HCEC 1CT (cell line): ENCODE measurements around the gene ZNF827.

ENCODE experiments used
- DNase-seq: peaks from one replicate; pipeline ENCODE4 v3.0.0-alpha.2; 2017

Gene ZNF827

GRCh38 chr4:145822181-145822580, 116.4 kb downstream of the ZNF827 start:
- DNase-seq: no peak

DNA sequence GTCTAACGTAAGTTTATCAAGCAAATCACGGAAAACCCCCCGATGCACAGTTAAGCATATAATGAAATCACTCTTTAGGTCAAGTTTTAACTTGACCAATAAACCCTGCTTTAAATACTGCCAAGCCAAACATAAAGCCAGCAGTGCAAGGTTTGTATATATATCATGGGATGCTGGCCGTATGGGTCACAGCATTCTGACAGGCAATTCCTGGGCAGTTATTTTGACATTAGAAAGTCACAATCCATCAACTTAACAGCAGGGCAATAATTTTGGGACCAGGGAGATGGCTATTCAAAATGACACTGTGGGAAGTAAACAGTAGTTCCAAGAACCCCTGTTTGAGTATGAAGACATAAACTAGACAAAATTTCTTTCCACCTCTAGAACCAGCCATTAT, 116.9 kb downstream of the ZNF827 start:
- no peak for DNase-seq

- no peak for DNase-seq
Measured at GRCh38 chr4:145820407-145820806, 118.2 kb downstream of the ZNF827 start.

DNA sequence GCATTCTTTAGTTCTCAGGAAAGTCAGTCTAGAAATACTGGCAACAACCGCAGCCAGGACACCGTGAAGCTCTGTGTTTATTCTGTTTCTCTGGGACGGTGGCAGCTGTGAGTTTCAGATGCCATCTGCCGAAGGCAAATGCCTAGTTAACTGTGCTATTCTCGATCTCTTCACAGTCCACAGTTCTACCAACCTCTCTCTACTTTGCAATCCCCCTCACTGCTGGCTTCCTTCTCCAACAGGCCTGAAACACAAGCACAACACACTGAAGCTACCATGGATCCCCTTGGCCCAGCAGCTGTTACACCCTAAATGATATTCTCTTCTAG, 118.8 kb downstream of the ZNF827 start:
- no peak for DNase-seq

DNA sequence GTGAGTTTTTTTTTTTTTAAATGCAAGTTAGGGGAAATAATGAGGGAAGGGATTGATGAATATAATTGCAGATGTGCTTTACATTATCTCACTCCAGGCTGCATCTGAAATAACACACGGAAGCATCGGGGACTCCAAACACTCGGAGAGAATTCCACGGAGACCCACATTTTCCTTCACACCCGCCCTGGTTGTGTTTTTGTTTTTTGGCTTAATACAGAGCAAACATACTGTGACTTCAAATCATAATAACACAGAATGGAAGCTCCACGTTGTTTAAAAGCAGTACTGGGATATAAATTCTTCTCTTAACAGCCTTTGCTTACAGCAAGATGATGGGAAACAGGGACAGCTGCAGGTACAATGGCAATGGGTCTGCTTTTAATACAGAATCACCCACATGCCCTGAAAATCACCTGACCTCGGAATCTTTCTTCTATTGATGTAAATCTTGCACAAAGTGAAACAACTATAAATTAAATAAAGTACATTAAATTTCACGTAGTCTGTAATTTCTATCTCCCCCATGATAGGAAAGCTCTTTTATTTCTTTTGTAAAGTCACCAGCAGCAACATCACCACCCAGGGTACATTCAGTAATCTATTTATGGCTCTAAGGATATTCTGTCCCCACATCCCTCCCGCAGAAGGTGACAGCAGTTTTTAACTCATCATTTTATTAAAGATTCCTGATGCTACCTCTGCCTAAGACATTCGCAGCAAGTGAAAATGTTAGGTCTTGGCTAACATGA, 119.3 kb downstream of the ZNF827 start:
- no peak for DNase-seq

GRCh38 chr4:145818011-145818410, 120.6 kb downstream of the ZNF827 start:
- no peak for DNase-seq

GRCh38 chr4:145816091-145816490, 122.5 kb downstream of the ZNF827 start:
- DNase-seq: no peak

DNA sequence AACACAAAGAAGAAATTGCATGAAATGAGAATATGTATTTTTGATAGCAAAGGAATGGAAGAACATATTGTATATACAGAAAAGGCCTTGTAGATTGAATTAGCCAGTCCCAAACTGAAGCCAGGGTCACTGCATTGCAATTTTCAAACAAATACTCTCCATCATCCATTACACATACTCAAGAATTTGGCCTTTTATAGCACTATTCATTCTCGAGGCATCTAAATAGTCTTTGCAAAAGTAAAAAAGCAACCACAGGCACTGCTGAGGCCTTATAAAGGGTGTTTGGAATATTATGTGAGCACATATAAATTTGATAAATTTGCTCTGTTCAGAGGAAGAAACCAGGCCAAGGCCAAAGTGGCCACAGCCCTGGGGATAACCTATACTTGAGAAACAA, 123.0 kb downstream of the ZNF827 start:
- DNase-seq: peak; percentile 38

DNA sequence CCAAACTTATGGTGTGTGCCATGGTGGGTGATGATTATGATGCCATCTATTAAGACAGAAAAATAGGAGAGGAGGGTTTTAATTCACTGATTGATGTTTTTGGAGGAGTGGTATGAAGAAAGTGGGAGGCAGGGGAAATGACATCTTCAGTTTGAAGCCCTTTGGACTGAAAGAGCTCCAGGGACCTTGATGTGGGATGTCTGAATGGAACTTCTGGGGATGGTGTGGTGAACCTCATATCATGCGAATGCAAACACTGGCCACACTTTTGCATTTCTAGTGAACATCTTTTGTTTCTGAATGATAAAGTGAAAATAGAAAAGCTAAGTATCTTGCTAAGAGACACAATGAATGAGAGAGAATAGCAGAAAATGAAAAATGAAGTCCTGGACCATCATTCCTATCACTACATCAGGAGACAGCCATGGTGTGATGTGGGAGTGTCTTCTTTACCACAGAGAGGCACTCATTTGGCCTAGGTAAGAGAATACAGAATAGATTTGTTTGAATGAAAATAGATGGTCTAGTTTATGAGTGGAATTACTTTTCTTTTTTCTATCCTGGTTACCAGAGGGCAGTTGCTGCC, 123.5 kb downstream of the ZNF827 start:
- no peak for DNase-seq

DNA sequence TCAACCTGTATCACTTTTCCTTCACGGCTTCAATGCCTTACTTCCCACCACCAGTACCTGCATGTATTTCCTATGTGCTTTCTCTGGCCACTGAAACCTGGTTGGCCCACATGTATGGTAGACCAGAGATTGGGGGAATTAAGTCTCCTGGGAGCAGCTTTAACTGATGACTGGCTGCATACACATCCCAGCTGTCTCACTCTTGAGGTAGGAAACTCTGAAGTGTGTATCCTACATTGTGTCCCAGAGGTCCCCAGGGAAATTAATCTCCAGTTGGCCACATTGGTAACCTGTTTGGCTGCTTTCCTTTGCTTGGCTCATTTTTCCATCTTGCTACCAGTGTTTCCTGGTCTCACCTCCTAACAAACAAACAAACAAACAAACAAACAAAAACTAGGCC, 124.4 kb downstream of the ZNF827 start:
- no peak for DNase-seq

- no peak for DNase-seq
Measured at GRCh38 chr4:145812919-145813318, 125.7 kb downstream of the ZNF827 start.

DNA sequence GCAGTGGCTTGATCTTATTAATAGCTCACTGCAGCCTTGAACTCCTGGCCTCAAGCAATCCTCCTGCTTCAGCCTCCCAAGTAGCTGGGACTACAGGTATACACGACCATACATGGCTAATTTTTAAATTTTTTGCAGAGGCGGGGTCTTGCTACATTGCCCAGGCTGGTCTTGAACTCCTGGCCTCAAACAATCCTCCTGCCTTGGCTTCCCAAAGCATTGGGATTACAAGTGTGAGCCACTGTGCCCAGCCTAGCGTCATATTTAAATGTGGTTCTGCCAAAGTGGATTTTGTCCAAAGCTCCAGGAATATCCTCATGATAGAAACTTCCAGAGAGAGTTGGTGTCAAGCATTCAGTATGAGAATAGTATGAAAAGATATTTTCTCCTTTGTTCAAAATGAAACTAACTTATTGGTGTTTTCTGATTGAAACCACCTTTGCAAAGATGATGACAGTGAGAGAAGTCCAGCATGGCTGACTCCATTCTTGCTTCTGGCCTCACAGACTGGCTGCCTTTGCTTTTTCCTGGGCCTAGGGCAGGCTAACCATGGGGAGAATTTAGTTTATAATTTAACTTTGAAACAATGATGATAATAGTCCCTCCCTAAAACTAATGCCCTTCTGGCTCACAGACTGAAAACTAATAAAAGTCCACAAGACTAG, 129.6 kb downstream of the ZNF827 start:
- no peak for DNase-seq

- peak; percentile 84 for DNase-seq
Measured at GRCh38 chr4:145808021-145808650, 130.5 kb downstream of the ZNF827 start.

GRCh38 chr4:145805490-145805889, 133.1 kb downstream of the ZNF827 start:
- no peak for DNase-seq

- peak; percentile 63 for DNase-seq
Measured at GRCh38 chr4:145804116-145804515, 134.5 kb downstream of the ZNF827 start.

- no peak for DNase-seq
Measured at GRCh38 chr4:145799223-145799622, 139.4 kb downstream of the ZNF827 start.

GRCh38 chr4:145797278-145797677, 141.3 kb downstream of the ZNF827 start:
- no peak for DNase-seq

GRCh38 chr4:145796346-145796745, 142.3 kb downstream of the ZNF827 start:
- DNase-seq: no peak

DNA sequence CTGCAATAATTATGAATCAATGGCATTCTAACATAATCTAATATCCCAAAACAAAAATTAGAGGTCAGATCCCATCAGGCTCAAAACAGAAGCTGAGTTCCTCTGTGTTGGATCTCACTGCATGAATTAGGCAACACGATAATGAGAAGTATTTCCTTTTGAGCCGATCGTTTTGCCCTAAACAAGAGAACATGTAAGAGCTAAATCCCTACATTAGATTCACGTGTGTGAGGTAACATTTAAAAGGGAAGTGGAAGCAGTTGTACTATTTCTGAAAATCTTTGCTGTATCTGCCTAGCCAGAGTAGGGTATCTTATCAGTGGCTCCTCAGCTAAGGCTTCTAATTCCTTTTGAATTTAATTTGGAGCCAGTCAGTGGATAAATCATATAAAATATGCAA, 143.1 kb downstream of the ZNF827 start:
- no peak for DNase-seq

GRCh38 chr4:145792429-145792828, 146.2 kb downstream of the ZNF827 start:
- no peak for DNase-seq

DNA sequence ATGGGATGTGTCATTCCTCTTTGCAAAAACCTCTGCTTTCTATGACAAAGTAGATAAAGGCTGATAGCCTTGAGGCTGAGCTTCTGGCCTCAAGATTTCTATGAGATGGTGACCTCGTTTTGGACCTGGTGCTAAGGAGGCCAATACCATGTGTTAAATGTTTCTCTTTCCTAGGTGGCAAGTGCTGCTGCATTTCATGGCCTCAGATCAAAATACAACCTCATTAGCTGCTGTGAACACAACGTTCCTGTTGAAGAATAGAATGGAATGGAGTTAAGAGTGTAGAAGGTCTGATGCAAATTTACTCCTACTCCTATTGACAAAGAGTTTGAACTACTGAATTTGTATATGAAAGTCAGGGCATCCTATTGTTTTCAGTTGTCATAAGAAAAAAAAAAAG, 146.6 kb downstream of the ZNF827 start:
- no peak for DNase-seq

DNA sequence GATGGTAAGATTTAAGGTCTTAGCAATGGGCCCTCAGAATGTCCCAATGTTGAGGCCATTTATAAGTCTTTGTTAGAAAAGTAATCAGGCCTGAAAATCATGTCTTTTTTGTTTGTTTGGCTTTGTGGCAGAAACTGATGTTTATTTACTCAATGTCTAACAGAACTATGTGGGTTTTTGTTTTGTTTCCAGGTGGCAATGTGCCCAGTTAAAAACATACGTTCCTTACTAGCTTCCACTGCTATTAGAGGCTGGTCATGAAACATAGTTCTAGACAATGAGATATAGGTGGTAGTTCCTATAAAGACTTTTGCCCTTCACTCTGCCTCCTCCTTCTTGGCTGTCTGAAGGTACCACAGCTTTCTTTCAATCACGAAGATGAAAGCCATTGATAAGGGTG, 149.9 kb downstream of the ZNF827 start:
- DNase-seq: no peak

- DNase-seq: no peak
Measured at GRCh38 chr4:145786830-145787229, 151.8 kb downstream of the ZNF827 start.

- DNase-seq: no peak
Measured at GRCh38 chr4:145786261-145786660, 152.4 kb downstream of the ZNF827 start.
